Subcutaneous preadipocyte (primary cell): ENCODE results near the gene HOXA6. TPM values are rescaled to one million over a fixed set of nuclear protein-coding genes. Genes with fewer than 3 reads are reported as not detected.

Experiments used
- total RNA-seq: library from RNA; depleted of rRNA; stranded (reverse); fragments of >200 nt; gene quantifications from 2 replicates; pipeline ENCODE4 v1.2.3, GENCODE V29; 2012

HOXA6 gene
- 7.8 and 8.8 TPM in 2 replicates for total RNA-seq

DNA sequence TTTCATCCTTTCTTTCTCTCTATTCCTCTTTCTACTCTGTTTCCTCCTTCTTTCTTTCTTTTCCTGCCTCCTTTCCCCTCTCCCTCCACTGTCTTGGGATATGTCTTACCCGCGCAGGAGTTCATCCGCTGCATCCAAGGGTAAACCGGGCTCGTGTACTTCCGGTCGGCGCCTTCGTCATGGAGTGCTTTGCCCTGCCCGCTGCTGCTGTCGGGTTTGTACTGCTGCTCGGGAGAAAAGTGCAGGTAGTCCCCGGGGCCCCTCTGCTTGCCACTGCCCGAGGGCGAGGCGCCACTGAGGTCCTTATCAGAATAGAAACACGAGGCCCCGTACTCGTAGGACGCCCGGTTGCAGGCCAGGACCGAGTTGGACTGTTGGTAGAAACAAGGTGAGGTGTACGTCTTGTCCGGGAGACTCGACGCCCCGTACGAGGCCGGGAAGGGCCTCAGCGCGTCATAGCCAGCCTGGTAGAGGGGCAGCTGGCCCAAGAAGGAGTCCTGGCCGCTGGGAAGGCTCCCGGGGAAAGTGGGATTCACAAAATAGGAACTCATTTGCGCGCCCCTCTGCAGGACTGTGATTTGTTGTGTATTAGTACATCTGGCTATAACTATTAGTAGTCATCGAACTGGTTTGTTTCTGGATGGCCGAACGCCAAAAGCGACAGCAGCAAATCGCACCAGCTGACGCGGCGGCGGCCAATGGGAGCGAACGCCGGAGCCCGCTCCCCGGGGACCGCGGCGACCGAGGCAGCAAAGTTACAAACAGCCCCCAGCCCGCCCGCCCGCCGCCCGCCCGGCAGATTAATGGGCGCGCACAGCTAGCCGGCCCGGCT is at the start of gene HOXA6:
Gene HOXA6 (minus strand): TSS at position 576 of the 832 bp plus-strand sequence. CDS start 25 bp downstream, at position 551.

DNA sequence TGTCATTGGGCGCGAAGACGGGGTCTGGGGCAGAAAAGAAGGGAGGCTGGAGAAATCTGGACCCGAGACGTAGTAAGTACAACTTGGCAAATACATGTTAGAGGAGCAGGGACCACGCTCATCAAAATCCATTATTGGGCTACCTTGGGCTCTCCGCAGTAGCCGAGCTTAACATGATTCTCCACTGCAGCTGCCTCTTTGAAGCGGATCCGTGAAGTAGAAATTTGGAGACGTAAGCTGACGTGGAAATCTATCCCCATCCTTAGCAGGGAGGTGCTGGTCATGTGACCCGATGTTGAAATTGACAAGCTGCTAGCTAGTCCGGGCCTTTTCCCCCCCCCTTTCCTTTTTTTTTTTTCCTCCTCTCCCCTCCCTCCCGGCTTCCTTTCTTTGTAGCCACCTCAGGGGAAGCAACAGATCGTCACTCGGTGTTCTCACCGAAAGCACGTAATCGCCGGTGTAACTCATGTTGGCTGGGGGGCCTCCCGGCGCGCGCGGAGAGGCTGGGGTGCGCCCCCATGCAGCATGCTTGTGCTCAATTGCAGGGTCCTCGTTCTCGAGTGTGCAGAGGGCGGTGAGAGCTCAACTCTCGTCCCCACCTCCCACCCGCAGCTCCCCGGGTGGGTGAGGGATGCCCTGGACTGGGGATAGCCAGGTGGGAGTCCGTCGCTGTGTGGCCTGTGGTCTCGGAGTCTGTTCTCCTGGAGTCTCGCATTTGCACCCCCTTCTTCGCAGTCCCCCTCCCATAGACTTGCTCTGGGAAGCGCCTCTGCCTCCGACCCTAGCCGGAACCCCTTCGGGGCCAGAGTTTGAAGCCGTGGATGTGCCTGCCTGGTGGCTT is 37.7 kb upstream of the HOXA6 start, which contains the start of gene HOXA11:
Gene HOXA11 (minus strand): TSS at position 220 of the 841 bp plus-strand sequence. CDS start 88 bp downstream, at position 132.

DNA sequence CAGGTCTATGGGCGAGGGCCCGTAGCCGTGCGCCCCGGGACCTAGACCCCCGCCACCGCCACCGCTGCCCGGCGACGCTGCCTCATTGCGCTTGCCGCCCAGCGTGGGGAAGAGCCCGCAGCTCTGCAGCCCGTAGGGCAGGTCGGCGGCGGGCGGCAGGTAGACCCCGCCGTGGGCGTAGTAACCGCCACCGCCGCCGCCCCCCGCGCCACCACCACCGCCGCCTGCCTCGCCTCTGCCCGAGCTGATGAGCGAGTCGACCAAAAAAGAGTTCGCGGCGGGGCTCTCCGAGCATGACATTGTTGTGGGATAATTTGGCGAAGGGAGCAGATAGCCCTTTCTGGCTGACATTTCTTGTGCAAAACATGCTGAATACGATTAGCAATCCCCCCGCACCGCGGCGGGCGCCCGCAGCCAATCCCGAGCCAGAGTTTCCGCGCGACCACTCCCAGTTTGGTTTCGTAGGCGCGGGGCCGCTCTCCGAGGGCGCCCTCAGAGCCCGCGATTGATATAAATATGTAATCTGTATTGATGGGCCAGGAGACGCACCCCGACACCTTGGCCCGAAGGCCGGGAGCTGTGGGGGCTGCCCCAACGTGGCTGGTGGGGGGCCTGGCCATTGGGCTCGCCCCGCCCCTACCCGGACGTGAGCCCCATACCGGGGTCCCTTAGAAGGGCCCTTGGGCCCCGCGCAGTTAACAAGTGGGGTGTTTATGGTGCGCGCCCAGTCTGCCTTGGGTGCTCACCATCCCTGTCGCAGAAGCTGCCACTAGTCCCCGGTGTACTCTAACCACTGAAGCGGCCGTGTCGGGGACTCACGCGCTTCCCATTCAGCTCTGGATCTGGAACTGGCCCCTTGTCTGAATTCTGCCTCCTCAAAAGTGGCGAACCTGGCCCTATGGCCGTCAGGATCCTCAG is 26.6 kb upstream of the HOXA6 start, which contains the start of gene HOXA10:
Gene HOXA10 (minus strand): TSS at position 365 of the 918 bp plus-strand sequence. CDS start 14 bp downstream, at position 351.

DNA sequence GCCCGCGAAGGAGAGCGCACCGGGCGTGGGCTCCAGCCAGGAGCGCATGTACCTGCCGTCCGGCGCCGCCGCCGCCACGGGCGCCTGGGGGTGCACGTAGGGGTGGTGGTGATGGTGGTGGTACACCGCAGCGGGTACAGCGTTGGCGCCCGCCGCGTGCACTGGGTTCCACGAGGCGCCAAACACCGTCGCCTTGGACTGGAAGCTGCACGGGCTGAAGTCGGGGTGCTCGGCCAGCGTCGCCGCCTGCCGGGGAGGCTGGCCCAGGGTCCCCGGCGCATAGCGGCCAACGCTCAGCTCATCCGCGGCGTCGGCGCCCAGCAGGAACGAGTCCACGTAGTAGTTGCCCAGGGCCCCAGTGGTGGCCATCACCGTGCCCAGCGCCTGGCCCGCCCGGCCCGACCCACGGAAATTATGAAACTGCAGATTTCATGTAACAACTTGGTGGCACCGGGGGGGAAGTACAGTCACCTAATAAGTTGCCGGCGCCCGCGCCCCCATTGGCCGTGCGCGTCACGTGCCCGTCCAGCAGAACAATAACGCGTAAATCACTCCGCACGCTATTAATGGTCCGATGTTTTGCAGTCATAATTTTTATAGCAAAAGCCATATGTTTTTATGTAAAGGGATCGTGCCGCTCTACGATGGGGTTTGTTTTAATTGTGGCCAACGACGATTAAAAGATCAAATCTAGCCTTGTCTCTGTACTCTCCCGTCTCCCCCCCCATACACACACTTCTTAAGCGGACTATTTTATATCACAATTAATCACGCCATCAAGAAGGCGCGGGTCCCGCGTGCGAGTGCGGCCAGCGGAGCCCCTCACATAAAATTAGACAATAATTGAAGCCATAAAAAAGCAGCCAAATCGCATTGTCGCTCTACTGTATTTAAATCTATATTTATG is 17.8 kb upstream of the HOXA6 start, which contains the start of gene HOXA9:
Gene HOXA9 (minus strand): TSS at position 449 of the 907 bp plus-strand sequence. CDS start 80 bp downstream, at position 369.

DNA sequence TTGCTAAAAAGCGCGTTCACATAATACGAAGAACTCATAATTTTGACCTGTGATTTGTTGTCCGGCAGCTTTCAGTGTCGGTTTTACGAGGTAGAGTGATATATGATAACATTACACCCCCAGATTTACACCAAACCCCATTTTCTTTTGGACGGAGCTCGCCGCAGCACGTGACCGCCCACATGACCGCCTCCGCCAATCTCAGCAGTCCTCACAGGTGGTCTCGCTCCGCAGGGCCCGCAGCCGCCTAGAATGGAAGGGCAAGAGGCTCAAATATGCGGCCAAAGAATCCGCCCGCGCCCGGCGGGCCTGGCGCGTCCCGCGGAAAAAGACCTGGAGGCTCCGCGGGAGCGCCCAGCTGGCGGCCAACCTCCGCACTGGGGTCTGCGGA is 8.9 kb upstream of the HOXA6 start, which contains the start of gene HOXA7:
Gene HOXA7 (minus strand): TSS at position 168 of the 391 bp plus-strand sequence. CDS start 130 bp downstream, at position 38.

DNA sequence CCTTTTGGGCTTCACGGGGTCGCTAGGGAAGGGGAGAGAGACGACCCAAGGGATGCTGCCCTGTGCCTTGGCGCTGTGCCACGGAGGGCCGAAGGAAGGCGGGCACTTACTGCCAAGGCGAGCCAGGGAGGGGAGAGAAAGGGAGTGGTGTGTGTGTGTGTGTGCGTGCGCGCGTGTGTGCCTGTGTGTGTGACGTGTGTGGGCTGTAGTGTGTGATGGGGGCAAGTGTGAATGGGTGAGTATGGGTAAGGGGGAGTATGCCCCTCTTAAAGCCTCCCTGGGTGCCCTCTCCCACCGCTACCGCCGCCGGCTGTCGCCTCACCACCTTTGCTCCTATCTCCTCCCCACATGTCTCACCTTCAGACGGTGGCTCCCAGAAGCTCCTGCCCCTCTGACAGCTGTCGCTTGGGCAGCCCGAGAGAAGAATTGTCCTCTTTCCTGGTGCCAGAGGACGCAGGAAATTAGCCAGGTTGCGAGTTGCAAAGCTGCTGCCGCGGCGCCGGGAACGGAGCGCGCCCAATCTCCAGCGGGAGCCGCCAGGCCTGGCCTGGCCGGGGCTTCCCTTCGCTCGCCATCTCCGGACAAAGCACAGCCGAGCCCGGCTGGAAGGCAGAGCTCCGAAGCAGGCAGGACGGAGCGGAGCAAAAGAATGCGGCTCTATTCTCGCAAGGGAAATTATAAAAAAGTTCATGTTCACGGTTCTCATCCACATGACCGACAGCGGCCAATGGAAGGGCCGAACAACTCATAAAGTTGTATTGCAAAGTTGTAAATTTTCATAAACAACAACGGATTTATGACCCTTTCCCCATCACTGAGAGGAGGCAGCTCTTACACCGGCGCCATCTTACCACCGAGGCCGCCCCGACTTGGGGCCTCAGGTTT is 4.6 kb upstream of the HOXA6 start, which contains the start of gene HOXA3:
Gene HOXA3 (minus strand): TSS at position 653 of the 885 bp plus-strand sequence. CDS start 41,943 bp downstream, outside the sequence.

DNA sequence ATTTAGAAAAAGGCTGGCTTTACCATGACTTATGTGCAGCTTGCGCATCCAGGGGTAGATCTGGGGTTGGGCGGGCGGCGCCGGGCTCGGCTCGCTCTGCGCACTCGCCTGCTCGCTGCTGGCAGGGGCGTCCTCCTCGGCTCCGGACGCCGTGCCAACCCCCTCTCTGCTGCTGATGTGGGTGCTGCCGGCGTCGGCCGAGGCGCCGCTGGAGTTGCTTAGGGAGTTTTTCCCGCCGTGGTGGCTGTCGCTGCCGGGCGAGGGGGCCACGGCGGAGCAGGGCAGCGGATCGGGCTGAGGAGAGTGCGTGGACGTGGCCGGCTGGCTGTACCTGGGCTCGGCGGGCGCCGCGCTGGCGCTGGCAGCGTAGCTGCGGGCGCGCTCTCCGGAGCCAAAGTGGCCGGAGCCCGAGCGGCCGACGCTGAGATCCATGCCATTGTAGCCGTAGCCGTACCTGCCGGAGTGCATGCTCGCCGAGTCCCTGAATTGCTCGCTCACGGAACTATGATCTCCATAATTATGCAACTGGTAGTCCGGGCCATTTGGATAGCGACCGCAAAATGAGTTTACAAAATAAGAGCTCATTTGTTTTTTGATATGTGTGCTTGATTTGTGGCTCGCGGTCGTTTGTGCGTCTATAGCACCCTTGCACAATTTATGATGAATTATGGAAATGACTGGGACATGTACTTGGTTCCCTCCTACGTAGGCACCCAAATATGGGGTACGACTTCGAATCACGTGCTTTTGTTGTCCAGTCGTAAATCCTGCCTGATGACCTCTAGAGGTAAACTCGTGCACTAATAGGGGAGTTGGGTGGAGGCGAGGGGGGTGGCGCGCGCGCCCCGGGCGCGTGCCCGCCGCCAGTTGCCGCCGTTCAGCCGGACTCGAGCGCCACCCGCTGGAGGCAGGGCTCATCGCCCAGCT is 4.3 kb downstream of the HOXA6 start, which contains the start of gene HOXA5:
Gene HOXA5 (minus strand): TSS at position 659 of the 927 bp plus-strand sequence. CDS start 74 bp downstream, at position 585.

DNA sequence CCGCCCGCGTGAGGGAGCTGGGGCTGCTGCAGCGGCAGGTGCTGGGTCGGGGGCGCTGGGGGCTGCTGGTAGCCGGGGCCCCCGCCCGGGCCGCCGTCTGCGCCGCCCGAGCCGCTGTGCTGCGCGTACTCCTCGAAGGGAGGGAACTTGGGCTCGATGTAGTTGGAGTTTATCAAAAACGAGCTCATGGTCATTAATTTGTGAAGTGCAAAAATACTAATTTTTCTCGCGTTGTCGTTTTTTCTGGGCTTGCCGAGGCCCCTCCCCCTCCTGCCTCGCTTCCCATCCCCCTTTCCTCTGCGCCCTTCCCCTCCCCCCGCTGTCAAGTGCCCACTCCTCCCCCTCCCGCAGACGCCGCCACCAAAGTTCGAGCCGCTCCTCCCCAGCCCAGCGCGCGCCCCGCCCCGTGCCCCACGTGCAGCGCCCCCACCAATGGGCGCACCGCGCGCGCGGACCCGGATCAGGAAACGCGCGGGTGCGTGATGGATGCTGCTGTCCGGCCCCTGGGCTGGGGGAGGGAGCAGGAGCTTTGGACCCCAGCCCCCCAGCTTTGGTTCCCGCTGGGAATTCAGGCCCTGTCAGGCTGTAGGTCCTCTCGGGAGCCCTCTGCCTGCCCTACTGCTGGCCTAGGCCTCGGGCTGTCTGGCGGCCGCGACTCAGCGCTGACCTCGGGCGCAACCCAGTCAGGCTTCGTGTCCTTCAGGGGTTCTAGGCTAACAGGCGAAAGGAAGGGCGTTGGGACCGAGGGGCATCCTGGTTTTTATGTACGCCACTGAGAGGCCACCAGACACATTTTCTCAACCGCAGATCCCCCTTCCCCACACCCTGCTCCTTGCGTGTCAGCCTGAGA is 16.8 kb downstream of the HOXA6 start, which contains the start of gene HOXA4:
Gene HOXA4 (minus strand): TSS at position 218 of the 850 bp plus-strand sequence. CDS start 24 bp downstream, at position 194.

DNA sequence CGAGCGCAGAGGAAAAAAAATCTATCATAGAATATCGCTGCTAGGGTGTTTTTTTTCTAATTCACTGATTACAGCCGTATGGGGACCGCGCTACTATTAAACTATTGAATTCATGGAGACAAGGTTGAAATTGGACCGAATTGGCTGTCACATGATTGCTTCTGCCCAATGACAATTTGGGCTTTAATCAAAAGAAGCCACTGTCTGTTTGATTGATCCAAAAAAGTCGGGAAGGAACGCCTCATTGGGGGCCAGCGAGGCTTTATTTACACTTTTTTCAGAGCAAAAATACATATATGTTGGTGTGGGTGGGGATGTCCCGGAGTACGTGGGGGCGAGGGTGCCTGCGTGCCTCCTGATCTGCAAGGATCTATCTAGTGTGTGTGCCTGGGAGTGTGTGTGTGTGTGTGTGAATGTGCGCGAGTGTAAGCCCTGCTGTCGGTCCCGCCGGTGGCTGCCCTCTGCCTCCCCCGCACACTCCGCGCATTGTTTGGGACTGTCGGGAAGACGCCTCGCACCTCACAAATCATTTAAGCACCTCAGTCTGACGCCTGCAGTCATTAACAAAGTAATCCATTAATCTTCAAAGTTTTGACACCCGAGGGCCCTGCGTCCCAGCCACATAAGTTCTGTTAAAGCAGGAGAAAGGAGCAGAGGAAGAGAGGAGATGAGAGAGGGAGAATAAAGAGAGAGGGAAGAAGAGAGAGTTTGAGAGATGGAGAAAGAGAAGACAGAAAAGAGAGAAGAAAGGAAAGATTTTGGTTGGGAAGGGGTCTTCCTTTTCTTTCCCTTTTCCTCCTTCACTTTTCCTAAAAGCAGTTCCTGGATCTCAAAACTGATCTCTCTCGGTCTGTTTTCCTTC is 44.8 kb downstream of the HOXA6 start, which contains the start of gene HOXA2:
Gene HOXA2 (minus strand): TSS at position 103 of the 862 bp plus-strand sequence. CDS start 183 bp downstream, outside the sequence.

DNA sequence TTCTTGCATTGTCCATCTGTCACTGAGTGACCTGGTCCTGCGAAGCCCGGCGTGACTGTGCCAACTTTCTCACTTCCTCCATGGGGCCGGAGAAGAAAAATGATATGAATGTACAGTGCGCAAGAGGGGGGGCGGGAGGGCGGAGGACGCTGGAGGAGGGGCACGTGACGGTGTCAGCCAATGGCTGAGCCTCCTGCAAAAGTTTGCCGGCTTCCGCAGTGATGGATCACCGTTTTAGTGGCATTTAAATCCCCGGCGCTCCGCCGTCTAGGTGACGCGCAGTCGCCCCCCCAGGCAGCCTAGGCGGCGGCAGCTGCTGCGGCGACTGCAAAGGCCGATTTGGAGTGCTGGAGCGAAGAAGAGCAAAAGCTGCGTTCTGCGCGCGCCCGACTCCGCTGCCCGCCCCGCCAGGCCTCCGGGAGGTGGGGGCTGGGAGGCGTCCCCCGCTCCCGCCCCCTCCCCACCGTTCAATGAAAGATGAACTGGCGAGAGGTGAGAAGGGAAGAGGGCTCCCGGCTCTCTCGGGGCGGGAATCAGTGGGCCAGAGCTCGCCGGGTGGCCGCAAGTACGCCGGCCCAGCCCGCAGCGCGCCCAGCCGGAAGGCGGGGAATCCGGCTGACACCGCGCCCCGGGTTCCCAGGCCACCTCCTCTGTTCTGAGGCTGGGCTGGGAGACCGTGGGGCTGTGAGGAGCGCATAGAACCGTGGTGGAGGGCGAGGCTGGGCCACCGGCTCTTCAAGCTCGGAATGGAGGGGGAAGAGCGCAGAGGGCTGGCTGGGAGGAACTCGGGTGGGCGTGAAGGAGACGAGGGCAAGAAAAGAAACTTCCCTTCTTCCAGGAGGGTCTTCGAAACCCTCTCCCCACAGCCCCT is 51.4 kb downstream of the HOXA6 start, which contains the start of gene HOXA1:
Gene HOXA1 (minus strand): TSS at position 104 of the 871 bp plus-strand sequence. CDS start 88 bp downstream, at position 16.

